Activated CD4-positive, alpha-beta T cell treated with anti-CD3 and anti-CD28 coated beads for 1 hour (primary cell): ENCODE measurements around the gene HESX1.
A peak's percentile ranks its signal among the peaks of the same experiment; 100 is the strongest.

ENCODE experiments used
- DNase-seq: peaks from one replicate; pipeline ENCODE4 v3.0.0-alpha.2; 2020

HESX1 gene

DNA sequence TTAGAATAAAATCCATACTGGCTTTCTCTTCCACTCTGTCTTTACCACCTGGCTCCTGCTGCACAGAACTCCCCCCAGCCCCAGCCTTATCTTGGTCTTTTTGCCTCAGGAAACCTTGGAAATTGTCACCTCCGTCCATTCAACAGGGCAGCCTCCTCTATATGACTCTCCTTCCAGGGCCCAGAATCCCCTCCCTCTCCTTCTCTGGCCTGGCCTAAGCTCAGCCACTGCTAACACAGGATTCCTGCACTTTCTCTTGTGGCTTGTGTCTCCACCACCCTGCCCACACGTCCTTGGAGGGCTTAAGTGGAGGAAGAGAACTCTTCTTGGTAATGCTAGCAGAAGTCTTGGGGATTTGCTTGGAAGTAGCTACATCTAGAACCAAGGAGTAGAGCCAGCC, 33.1 kb downstream of the HESX1 start:
- DNase-seq = no peak

GRCh38 chr3:57165641-57166040, 34.1 kb downstream of the HESX1 start:
- DNase-seq = no peak

GRCh38 chr3:57164657-57165573, 34.9 kb downstream of the HESX1 start, which contains the start of gene IL17RD:
Gene IL17RD, minus strand, starts transcription at chr3:57165353. Its CDS starts 67 bp downstream, at chr3:57165286.
- DNase-seq = peak; percentile 12

DNA sequence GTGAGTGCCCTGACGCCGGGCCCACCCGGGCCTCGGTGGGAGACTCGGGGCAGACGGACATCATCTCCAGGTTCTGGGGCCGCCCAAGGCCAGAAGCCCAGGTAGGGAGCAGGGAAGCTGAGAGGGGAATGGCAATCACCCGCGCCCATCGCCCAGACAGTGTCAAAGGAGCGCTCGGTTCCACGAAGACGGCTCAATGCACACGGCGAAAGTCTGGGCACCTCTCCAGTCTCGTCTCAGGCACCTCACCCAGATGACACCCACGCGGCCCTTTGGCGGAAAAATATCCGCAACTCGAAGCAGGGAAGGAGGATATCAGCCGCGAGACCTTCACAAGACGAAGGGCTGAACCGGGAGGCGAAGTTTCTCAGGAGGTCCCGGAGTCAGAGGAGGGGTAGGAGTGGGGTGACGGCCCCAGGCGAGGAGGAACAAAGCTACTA, 35.5 kb downstream of the HESX1 start:
- no peak for DNase-seq

DNA sequence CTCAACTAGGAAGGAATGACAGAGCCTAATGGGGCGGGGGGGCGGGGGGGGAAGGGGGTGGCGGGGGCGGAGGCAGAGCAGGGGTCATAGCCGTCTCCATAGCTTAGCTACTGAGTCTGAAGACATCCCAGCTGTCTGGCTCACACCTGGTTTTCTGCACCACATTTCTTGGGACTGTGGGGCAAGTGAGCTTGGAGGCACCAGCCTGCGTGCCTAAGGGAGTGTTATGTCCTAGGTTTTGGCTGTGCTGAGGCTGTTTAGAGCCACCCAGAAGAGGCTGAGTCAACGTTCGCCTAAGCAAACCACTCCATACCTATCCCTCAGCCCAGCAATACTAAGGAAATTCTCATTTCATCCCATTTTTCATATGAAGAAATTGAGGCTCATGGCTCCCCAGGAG, 36.0 kb downstream of the HESX1 start:
- DNase-seq = no peak

- no peak for DNase-seq
Measured at GRCh38 chr3:57161915-57162314, 37.9 kb downstream of the HESX1 start.

GRCh38 chr3:57160765-57161538, 38.8 kb downstream of the HESX1 start:
- no peak for DNase-seq

DNA sequence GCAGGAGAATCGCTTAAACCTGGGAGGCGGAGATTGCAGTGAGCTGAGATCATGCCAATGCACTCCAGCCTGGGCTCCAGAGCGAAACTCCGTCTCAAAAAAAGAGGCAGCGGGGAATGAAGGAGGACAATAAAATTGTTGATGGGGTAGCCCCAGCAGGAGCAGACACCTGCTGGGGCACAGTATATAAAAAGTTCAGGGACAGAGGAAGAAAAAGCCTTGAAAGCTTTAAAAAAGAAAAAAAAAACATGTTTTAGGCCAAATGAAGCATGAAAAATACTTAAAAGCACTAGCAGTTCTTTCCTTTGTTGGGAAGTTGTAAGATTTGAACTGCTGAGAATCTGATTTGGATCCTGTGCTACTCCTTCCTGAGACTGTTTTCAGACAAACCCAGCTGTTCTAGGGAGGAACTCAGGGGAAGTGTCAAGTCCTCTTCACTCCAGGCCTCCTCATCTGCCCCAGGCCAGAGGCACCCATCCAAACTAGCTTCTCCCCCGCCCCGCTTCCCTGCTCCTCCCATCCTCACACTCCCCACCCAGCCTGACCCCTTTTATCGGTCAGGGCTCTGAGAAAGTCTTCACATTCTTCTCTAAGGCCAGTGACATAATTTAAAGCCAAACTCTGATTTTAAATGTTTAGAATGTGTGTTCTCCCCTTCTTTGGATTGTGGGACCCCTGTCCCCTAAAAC, 39.6 kb downstream of the HESX1 start:
- DNase-seq = no peak

- no peak for DNase-seq
Measured at GRCh38 chr3:57158813-57159738, 40.7 kb downstream of the HESX1 start.

DNA sequence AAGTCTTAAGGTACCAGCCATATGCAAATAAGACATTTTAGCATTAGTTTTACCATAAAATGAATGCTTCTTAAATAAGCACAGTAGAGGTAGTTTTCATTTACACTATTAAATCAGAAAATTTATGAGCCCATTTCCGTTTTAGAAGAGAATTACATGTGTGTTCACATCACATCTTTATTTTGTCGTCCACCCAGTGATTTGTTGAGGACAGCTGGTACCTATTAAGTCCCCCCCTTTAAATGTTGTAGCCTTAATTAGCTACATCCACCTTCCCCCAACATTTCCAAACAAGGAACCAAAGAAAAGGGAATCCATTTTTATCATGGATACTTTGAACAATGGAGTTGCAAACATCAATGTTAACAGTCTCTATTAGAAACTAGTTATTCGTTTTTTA, 41.5 kb downstream of the HESX1 start:
- no peak for DNase-seq

- no peak for DNase-seq
Measured at GRCh38 chr3:57157545-57157944, 42.2 kb downstream of the HESX1 start.

- no peak for DNase-seq
Measured at GRCh38 chr3:57155310-57155643, 44.5 kb downstream of the HESX1 start.

- DNase-seq = no peak
Measured at GRCh38 chr3:57154470-57155309, 45.1 kb downstream of the HESX1 start.

- DNase-seq = no peak
Measured at GRCh38 chr3:57152151-57153143, 47.3 kb downstream of the HESX1 start.

DNA sequence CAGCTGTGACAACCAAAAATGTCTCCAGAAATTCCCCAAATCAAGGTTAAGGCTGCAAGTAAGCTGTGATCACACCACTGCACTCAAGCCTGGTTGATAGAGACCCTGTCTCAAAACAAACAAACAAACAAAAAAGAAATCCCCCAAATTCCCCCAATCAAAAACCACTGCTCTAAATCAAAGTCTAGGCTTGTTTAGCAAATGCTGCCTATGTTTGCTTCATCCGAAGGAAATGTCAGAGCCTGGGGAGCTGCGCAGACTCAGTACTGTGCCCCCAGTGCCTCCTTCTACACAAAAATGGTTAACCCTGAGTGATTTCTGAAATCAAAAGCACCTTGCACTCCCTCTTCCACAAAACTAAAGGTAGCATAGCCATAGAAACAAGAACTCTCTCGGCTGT, 48.0 kb downstream of the HESX1 start:
- DNase-seq = no peak

GRCh38 chr3:57151021-57151449, 48.7 kb downstream of the HESX1 start:
- no peak for DNase-seq

GRCh38 chr3:57150113-57150581, 49.6 kb downstream of the HESX1 start:
- no peak for DNase-seq
